NCI-H345 (cell line): ENCODE results near the gene FAM162A.
"Not testable (repeated sequence)": the region's sequence is repeated elsewhere in the genome, so short reads cannot be mapped to it uniquely, and the experiment has no call there.

ENCODE experiments used
- DNase-seq: peaks from one replicate; lab custom pipeline; 2025; lab: John Stamatoyannopoulos, UW

FAM162A gene

DNA sequence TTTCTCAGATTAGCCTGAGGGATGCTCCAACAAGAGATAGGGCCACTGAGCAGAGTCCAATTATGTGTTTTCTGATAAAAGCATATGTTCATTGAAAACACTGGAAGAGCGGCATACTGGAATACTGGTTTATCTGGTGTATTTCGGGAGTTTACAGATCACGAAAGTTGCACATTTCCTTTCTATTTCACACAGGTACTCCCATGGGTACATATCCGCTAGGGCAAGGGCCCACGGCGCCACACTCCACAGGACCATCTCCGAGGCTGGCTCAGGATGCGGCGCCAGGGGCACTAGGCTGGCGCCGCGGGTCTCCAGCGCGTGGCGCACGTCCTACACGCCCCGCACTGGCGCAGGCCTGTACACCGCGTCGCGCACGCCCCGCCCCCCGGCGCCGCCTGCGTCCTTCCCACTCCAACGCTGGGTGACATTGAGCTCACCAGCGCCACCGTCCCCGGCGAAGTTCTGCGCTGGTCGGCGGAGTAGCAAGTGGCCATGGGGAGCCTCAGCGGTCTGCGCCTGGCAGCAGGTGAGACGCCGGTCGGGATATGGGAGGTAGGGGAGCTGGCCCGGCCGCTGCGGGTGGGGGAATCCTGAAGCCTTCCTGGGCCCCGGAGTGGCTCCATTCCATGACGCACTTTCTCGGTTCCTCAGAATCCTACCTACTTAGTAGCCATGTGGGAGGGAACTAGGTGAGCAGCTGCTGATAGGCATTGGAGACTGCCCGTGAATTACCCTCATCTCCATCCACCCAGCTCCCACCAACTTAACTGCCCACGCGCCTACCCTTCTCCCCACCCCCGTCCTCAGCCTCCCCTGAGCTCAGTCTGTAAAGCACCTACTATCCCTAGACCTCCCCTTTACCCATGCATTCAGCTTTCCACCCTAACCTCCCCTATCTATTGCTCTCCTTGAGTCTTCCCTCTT, at the start of gene FAM162A:
FAM162A (plus strand) TSS at position 412 of the 927 bp plus-strand sequence; CDS start at position 496, 84 bp downstream.
- DNase-seq: peak; percentile 91

DNA sequence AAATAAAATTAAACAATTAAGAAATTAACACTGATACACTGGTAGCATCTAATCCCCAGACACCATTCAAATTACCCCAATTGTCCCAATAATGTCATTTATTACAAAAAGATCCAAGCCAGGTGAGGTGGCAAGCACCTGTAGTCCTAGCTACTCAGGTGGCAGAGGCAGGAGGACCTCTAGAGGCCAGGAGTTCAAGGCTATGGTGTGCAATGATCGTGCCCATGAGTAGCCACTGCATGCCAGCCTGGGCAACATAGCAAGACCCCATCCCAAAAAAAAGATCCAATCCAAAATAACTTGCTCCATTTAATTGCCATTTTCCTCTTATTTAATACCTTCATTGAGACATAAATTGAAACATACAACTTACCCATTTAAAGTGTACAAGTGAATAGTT, 41.2 kb upstream of the FAM162A start:
- DNase-seq: no peak

DNA sequence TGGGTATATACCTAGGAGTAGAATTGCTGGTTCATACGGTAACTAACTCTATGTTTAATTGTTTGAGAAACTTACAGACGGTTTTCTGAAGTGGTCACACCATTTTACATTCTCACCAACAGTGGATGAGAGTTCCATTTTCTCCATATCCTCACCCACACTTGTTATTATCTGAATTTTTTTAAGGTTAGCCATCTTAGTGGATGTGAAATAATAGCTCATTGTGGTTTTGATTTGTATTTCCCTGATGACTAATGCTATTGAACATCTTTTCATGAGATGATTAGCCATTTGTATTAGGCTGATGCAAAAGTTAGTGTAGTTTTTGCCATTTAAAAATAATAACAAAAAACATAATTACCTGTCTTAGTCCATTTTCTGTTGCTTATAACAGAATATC, 40.3 kb upstream of the FAM162A start:
- no peak for DNase-seq

DNA sequence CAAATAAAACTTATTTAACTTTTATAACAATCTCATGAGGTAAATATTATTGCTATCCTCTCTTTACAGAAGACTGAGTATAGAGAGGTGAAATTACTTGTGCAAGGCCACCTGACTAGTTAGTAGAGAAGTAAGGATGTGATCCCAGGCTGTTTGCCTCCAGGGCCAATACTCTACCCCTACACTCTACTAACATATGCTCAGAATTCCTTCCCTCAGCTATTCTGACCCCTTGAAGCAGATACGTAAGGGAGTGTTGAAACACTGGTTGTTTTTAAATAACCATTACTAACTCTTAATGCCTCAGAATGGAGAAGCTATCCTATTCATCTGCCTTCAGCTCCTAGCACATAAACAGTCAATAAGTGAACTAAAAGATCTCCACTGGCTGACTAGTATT, 34.8 kb upstream of the FAM162A start:
- no peak for DNase-seq

DNA sequence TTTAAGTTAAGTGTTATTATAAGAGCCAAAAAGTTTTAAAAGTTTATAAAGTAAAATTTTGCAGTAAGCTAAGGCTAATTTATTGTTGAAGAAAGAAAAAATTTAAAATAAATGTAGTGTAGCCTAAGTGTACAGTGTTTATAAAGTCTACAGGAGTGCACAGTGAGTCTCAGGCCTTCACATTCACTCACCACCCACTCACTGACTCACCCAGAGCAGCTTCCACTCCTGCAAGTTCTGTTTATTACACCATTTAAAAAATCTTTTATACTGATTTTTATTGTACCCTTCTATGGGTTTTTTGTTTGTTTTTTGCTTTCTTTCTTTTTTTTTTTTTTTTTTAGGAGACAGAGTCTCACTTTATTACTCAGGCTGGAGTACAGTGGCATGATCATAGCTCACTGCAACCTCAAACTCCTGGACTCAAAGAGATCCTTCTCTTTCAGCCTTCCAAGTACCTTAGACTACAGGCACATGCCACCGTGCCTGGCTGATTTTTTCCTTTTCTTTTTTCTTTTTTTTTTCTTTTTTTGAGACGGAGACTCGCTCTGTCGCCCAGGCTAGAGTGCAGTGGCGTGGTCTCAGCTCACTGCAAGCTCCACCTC, 33.1 kb upstream of the FAM162A start:
- DNase-seq: no peak

DNA sequence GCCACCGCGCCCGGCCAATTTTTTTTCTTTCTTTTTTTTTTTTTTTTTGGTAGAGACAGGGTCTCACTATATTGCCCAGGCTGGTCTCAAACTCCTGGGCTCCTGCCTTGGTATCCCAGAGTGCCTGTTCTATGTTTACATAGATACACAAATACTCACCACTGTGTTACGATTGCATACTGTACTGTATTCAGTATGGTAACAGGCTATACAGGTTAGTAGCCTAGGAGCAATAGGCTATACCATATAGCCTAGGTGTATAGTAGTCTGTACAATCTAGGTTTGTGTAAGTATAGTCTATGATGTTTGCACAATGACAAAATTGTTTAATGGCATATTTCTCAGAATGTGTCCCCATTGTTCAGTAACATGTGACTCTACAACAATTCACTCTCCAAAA, 32.4 kb upstream of the FAM162A start:
- DNase-seq: no peak

GRCh38 chr3:122353215-122353614, 30.8 kb upstream of the FAM162A start:
- no peak for DNase-seq

GRCh38 chr3:122353893-122354401, 30.0 kb upstream of the FAM162A start:
- DNase-seq: no peak

DNA sequence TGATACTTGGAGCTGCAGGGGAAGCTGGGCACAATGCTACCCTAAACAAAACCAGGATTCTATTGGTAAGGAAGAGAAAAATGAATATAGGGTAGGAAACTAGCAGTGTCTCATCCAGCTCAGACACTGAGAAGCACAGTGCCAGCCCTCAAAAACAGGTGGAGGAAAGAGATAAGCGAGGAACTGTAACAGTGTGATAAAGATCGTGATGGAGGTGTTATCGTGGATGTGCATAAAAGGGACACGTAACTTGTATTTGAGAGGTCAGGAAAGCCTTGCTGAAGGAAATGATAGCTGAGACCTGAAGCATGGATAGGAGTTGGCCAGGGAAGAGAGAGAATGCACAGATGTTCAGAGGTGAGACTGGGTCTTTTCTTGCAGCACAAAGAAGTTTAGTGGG, 28.4 kb upstream of the FAM162A start:
- no peak for DNase-seq

DNA sequence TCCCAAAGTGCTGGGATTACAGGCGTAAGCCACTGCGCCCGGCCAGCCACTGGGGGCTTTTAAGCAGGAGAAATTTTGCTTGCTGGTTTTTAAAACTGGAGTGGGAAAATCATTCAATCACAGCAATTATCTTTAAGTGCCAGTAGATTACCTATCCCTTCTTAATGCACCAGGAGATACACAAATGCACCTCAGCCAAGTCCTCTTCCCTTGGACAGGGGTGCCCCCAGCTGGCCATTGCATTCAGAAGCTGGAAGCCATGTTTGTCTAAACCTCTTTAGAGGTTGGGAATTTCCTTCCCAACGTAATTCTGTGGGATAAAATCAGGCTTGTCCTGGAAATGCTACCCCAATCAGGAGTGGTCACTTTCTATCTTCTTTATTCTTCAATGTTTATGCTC, 27.6 kb upstream of the FAM162A start:
- peak; percentile 1 for DNase-seq

DNA sequence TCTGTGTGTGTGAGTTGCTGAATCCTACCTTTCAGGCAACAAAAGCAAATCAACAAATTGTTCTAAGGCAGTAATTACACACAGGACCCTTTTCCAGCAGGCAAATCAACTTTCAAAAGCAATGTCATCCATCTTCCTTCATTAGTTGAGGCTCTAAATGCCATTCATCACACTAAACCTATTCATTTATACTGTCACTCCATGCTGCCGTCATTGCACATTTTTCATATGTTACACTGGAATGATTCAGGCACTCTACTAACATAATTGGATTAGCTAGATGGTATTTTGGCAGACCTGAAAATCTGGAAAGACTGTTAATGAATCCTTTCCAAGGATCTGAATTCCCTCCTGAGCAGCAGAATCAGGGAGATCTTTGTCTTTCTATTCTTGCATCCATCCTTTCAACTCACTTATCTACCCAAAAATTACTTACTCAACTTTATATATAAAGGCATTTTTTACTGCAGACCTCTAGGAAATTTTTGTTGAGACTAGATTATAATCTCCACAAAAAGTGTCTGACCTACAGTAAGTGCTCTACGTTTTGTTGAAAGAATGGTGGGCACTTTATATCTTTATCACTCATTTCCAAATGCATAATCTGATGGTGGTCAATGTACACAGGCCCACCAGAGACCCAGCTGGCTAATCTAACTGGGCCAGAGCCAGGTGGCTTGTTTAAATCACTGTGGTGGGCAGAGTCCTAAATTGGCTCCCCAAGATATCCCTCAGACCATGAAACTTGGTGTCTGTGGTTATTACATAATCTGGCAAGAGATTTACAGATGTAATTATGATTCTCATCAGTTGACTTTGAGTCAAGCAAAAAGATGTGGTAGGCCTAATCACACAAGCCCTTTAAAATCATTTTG, 25.9 kb upstream of the FAM162A start:
- no peak for DNase-seq

- DNase-seq: no peak
Measured at GRCh38 chr3:122358703-122359032, 25.3 kb upstream of the FAM162A start.

DNA sequence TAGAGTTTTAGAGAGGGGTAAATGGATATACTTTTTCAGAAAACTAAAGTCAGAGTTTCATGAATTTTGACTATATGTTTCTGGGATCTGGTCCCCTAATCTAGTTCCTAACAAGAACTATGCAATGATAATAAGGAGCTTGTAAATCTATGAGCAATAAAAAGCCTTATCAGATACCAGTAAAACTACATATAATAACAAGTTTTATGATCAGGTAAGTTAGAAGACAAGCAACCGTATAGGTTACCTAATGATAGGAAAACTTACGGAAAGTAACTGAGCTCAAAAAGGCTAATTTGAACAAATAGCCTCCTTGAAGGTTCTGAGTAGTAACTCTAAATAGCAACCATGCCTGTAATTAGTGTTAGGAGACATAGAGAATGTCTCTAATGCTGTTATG, 22.0 kb upstream of the FAM162A start:
- DNase-seq: no peak

GRCh38 chr3:122364490-122364889, 19.5 kb upstream of the FAM162A start:
- no peak for DNase-seq

DNA sequence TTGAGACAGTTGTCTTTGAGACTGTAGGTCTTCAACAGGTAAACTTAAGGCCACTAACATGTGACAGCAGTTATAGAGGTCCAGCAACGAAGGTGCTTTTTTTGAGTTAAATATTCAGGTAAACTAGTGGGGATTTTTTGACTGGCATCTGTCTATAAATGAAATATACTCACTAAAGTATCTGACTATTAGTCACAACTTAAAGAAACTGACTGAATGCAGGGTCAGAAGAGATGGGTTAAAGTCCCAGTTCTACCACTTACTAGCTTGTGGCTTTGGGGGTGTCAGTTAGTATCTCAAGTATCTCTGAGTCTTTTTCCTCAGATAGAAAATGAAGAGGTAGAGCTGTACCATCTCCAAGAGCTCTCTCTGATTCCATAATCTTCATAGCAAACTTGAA, 18.9 kb upstream of the FAM162A start:
- no peak for DNase-seq

- DNase-seq: not testable (repeated sequence)
Measured at GRCh38 chr3:122365582-122366378, 18.2 kb upstream of the FAM162A start.

DNA sequence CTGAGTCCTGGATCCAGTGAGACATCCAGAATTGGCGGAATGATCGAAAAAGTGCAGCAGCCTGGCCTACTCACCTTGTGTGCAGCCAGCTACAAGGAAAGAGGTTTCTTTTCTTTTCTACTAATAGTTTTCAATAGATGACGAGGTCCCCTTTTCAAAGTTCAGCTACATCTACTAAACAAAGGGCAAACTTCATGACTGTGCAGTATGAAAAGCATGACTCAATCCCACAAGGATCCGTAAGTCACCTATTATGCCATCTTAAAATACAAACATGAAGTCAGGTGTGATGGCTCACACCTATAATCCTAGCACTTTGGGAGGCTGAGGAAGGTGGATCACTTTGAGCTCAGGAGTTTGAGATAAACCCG, 17.6 kb upstream of the FAM162A start:
- no peak for DNase-seq

GRCh38 chr3:122374034-122374433, 9.9 kb upstream of the FAM162A start:
- no peak for DNase-seq

DNA sequence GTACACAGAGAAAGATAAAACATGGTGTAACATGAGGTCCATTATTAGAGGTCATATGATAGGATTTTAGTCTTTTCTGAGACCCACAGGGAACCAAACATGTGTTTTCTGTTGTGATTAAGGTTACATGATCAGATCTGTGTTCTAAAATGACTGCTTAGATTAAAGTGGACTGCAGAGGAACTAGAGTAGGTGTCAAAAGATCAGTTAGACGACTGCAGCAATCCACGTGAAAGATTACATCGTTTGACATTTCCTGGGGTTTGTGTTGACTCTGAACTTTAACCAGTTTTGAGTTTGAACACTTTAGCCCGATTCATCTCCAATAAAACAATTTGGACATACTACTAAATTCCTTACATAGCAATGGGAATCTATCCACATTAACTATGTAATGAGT, 6.0 kb upstream of the FAM162A start:
- no peak for DNase-seq

DNA sequence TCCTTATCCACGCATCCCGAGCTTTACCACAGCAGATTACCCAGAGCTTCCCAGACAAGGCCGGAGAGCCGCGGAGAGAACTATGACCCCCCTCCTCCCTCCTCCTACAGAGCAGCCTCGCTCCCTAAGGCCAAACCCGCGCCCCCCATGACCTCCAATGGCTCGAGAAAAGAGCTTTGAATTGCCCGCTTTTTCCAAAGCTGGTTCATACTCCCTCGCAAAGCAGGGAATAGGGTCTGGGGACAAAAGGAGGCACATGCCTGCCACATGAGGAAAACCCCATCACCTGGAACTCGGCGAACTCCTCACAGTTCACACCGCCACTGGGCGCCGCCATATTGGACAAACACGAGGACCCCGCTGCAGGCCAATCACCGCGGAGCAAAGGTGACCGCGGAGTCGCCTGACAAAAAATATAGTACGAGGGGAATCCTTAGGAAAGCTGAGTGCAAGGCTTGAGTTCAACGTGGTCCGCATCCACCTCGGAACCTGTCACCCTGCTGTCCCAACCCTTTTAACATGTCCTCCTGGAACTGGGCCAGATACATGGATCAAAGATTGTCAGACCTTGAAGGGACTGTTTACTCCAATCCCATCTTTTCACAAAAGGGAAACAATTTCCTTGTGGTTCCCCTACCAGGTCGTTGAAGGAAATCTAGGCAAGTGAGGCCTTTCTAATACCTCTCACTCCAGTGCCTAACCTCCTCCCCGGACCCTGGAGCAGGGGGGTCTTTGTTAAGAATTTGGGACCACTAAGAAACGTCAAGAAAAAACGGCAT, 905 bp upstream of the FAM162A start, which contains the start of gene MIX23:
MIX23 (minus strand) TSS at position 344 of the 779 bp plus-strand sequence; CDS start at position 337, 7 bp downstream.
- peak; percentile 84 for DNase-seq

DNA sequence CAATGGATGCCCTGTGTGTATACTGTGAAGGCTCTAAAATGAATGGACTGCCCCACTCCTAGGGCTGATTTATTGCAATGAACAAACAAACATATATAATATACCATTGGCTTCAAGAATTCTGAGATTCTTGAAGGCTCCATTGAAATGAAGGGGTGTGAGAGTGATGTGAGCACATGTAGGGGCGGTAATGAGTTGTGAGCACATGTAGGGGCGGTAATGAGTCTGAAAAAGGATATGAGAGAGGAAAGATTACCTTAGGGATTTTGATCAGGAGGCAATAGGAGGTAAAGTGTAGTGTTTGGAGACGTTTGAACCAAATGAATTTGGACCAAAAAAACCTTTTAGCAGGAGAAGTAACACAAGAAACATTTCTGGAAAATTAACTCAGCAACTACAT, 3.7 kb downstream of the FAM162A start:
- no peak for DNase-seq
